Natural killer cell (primary cell): ENCODE measurements around the gene SHROOM1. TPM values are rescaled to one million over a fixed set of nuclear protein-coding genes. Genes with fewer than 3 reads are reported as not detected.

Source experiments
- ATAC-seq, 3 donors: fragments of 150-1000 bp in 2 of 3; fragments of 200-7000 bp in 1 of 3; cut with Tn5 transposase; 1 replicate in 1 of 3; 2 replicates in 2 of 3; pipeline ENCODE4 v1.10.0; 2021; ENCODE audit warnings: mild to moderate bottlenecking in 2 of 3, moderate library complexity in 2 of 3
- DNase-seq, 2 donors: peaks; one replicate each; pipeline versions ENCODE4 v3.0.0 to v3.0.0-alpha.2; 2013 to 2021; ENCODE audit warnings: mixed read lengths in 1 of 2
- H3K27ac ChIP-seq: one replicate; pipeline ENCODE4 v1.5.1; 2013; ENCODE audit warnings: mild to moderate bottlenecking, low read length
- H3K27me3 ChIP-seq: one replicate; pipeline ENCODE4 v1.6.1; 2013; ENCODE audit warnings: low read length; ENCODE audit not compliant: control insufficient read depth, insufficient read depth
- H3K36me3 ChIP-seq: one replicate; pipeline ENCODE4 v1.6.1; 2013; ENCODE audit warnings: low read length; ENCODE audit not compliant: control insufficient read depth, insufficient read depth
- H3K4me1 ChIP-seq: one replicate; pipeline ENCODE4 v1.6.1; 2013; ENCODE audit warnings: low read length; ENCODE audit not compliant: control insufficient read depth, insufficient read depth
- H3K4me3 ChIP-seq: one replicate; pipeline ENCODE4 v1.5.1; 2013; ENCODE audit warnings: low read length
- H3K9me3 ChIP-seq: one replicate; pipeline ENCODE4 v1.6.1; 2013; ENCODE audit warnings: low read length; ENCODE audit not compliant: control insufficient read depth, insufficient read depth
- H3K27ac Mint-ChIP-seq, 2 donors: one replicate each; pipeline ENCODE4 v1.8.0; 2022; ENCODE audit warnings: mild to moderate bottlenecking in 2 of 2, mixed read lengths in 2 of 2, moderate library complexity in 1 of 2
- H3K27me3 Mint-ChIP-seq, 2 donors: one replicate each; pipeline ENCODE4 v1.8.0; 2022; ENCODE audit warnings: low read depth in 2 of 2, mixed read lengths in 2 of 2
- H3K36me3 Mint-ChIP-seq: one replicate; pipeline ENCODE4 v1.8.0; 2022; ENCODE audit warnings: mixed read lengths
- H3K4me1 Mint-ChIP-seq, 2 donors: one replicate each; pipeline ENCODE4 v1.8.0; 2022; ENCODE audit warnings: mixed read lengths in 2 of 2
- H3K4me3 Mint-ChIP-seq: one replicate; pipeline ENCODE4 v1.8.0; 2022; ENCODE audit warnings: mild to moderate bottlenecking, moderate library complexity, mixed read lengths
- H3K9me3 Mint-ChIP-seq, 2 donors: one replicate each; pipeline ENCODE4 v1.8.0; 2022; ENCODE audit warnings: mixed read lengths in 2 of 2
- CTCF ChIP-seq: fragments of 200-600 bp; IDR thresholded peaks from one replicate; pipeline ENCODE4 v1.8.0; 2022; ENCODE audit warnings: antibody characterized with exemption
- WGBS: methylation state at CpG from one replicate; pipeline ENCODE4 v1.1.7; 2013; ENCODE audit warnings: missing lambda C conversion rate; ENCODE audit not compliant: insufficient coverage; 5-methylcytosine and 5-hydroxymethylcytosine counted together
- intact Hi-C: fragments of 100-400 bp; cut with micrococcal nuclease; formaldehyde crosslinking; loops from one replicate; pipeline ENCODE4 v1.14.2; 2022
- total RNA-seq, 4 donors: library from RNA; stranded (reverse); fragments of 120-200 nt in 1 of 4; gene quantifications; one replicate each; pipeline versions ENCODE4 v1.2.3 to v1.2.4, GENCODE V29; 2013 to 2022

Gene SHROOM1
- total RNA-seq, 3 donors from 2014 or later (not counting 1 experiment from before 2014, with no cell fraction given) = 0.82 to 3.5 (median 0.85) TPM

- peaks cover 51 to 75% of the 10 kb centered on the region in 2 donors for H3K27me3 Mint-ChIP-seq
- WGBS = 11% methylated on average over 110 of the region's 110 CpGs
- no peak overlapping the region for H3K4me3 Mint-ChIP-seq
Measured at GRCh38 chr5:132813599-132814502, 16.6 kb downstream of the SHROOM1 start.

GRCh38 chr5:132812781-132813598 is 17.5 kb downstream of the SHROOM1 start, which contains the start of gene SOWAHA:
SOWAHA (plus strand) TSS chr5:132813302; CDS start chr5:132813622, 320 bp downstream.
- H3K36me3 Mint-ChIP-seq = no peaks in the 10 kb centered on the region
- H3K36me3 ChIP-seq = no peaks in the 10 kb centered on the region
- H3K4me3 ChIP-seq = no peak within 1 kb of the TSS
- H3K4me1 Mint-ChIP-seq = peaks cover 6 to 8% of the 10 kb centered on the region in 2 donors
- H3K9me3 Mint-ChIP-seq = no peaks in the 10 kb centered on the region
- no peak within 1 kb of the TSS for H3K27ac Mint-ChIP-seq
- WGBS = 2% methylated on average over 67 of the region's 68 CpGs
- intact Hi-C loops = no loop called here
- H3K4me1 ChIP-seq = peaks cover 3% of the 10 kb centered on the region
- no peaks in the 10 kb centered on the region for H3K9me3 ChIP-seq
- TF ChIP-seq CTCF = no peak
- peak within 1 kb of the TSS; percentile 70 for H3K4me3 Mint-ChIP-seq
- DNase-seq (peak in 1 of 2 donors; percentile 25), ATAC-seq (peak in 1 of 3 donors; percentile 34)
- peaks cover 47 to 71% of the 10 kb centered on the region in 2 donors for H3K27me3 Mint-ChIP-seq
- peaks cover 18% of the 10 kb centered on the region for H3K27me3 ChIP-seq
- H3K27ac ChIP-seq = no peak within 1 kb of the TSS

More at GRCh38 chr5:132813599-132814502, 16.6 kb downstream of the SHROOM1 start:
- Histone ChIP-seq H3K4me1 (peaks cover 3% of the 10 kb centered on the region), H3K27me3 (peaks cover 18% of the 10 kb centered on the region), H3K9me3 (no peaks in the 10 kb centered on the region), H3K4me3 (no peak overlapping the region), H3K27ac (no peak overlapping the region), H3K36me3 (no peaks in the 10 kb centered on the region)
- ATAC-seq = peak; percentile 44 to 61 (median 53)
- TF ChIP-seq CTCF = no peak
- Mint-ChIP-seq H3K36me3 (no peaks in the 10 kb centered on the region), H3K4me1 (peaks cover 6 to 8% of the 10 kb centered on the region in 2 donors), H3K27ac (no peak overlapping the region), H3K9me3 (no peaks in the 10 kb centered on the region)
- intact Hi-C loops = no loop called here
- DNase-seq = peak in 1 of 2 donors; percentile 66

- ATAC-seq = no peak
- TF ChIP-seq CTCF = no peak
Measured at GRCh38 chr5:132812123-132812765, 18.2 kb downstream of the SHROOM1 start.

More at GRCh38 chr5:132812123-132812765, 18.2 kb downstream of the SHROOM1 start:
- Histone ChIP-seq H3K4me3 (no peak overlapping the region), H3K4me1 (peaks cover 3% of the 10 kb centered on the region), H3K27ac (no peak overlapping the region), H3K27me3 (peaks cover 16% of the 10 kb centered on the region), H3K36me3 (no peaks in the 10 kb centered on the region), H3K9me3 (no peaks in the 10 kb centered on the region)
- intact Hi-C loops = no loop called here
- Mint-ChIP-seq H3K4me3 (peak overlapping the region; percentile 70), H3K27ac (no peak overlapping the region), H3K4me1 (peaks cover 6 to 8% of the 10 kb centered on the region in 2 donors), H3K27me3 (peaks cover 49 to 69% of the 10 kb centered on the region in 2 donors), H3K36me3 (no peaks in the 10 kb centered on the region), H3K9me3 (no peaks in the 10 kb centered on the region)
- no peak for DNase-seq
- whole genome bisulfite sequencing = 51% methylated on average over 14 of the region's 18 CpGs
